T-helper 22 cell (primary cell): ENCODE results near the gene F2RL3.

Experiments used
- DNase-seq: peaks from one replicate; pipeline ENCODE4 v3.0.0-alpha.2; 2020; ENCODE audit warnings: low read depth

F2RL3 gene

GRCh38 chr19:16875584-16876555 is 12.9 kb upstream of the F2RL3 start:
- no peak for DNase-seq

- DNase-seq, result no peak
Observed at GRCh38 chr19:16876904-16877361, 11.9 kb upstream of the F2RL3 start.

GRCh38 chr19:16877581-16877980 is 11.2 kb upstream of the F2RL3 start:
- DNase-seq, result no peak

- no peak for DNase-seq
Observed at GRCh38 chr19:16878181-16878965, 10.4 kb upstream of the F2RL3 start.

GRCh38 chr19:16880884-16881554 is 7.8 kb upstream of the F2RL3 start:
- no peak for DNase-seq

GRCh38 chr19:16882146-16882545 is 6.7 kb upstream of the F2RL3 start:
- DNase-seq, result no peak

- no peak for DNase-seq
Observed at GRCh38 chr19:16883522-16883921, 5.3 kb upstream of the F2RL3 start.

- no peak for DNase-seq
Observed at GRCh38 chr19:16885166-16885565, 3.6 kb upstream of the F2RL3 start.

- DNase-seq, result no peak
Observed at GRCh38 chr19:16886305-16886880, 2.4 kb upstream of the F2RL3 start.

- no peak for DNase-seq
Observed at GRCh38 chr19:16887353-16888265, 1.2 kb upstream of the F2RL3 start.

GRCh38 chr19:16889366-16889882 is 625 bp downstream of the F2RL3 start:
- no peak for DNase-seq

GRCh38 chr19:16889883-16890460 is 1.2 kb downstream of the F2RL3 start:
- no peak for DNase-seq

GRCh38 chr19:16890461-16891184 is 1.8 kb downstream of the F2RL3 start:
- no peak for DNase-seq

- no peak for DNase-seq
Observed at GRCh38 chr19:16891696-16892382, 3.0 kb downstream of the F2RL3 start.

- DNase-seq, result no peak
Observed at GRCh38 chr19:16892436-16892835, 3.6 kb downstream of the F2RL3 start.

GRCh38 chr19:16892868-16893685 is 4.3 kb downstream of the F2RL3 start:
- no peak for DNase-seq

- no peak for DNase-seq
Observed at GRCh38 chr19:16893686-16893989, 4.8 kb downstream of the F2RL3 start.

- DNase-seq, result no peak
Observed at GRCh38 chr19:16894080-16894479, 5.3 kb downstream of the F2RL3 start.
